ENCODE results near the gene CXCL17.

GRCh38 chr19:42396381-42397262, 46.1 kb downstream of the CXCL17 start:
- TF ChIP-seq CTCF (IDR thresholded peaks at IDR 0.05) (peak in 1 of 4 experiments; percentile 6), POLR2A (IDR thresholded peaks at IDR 0.05) (peak; percentile 75 to 77)

All from uterus (tissue), 2 donors.